ENCODE data around the gene SDHAF4. TPM values are rescaled to one million over a fixed set of nuclear protein-coding genes. Genes with fewer than 3 reads are reported as not detected.

Gene SDHAF4
- total RNA-seq, 1 experiment from 2014 or later: 29.1 TPM

GRCh38 chr6:70531133-70531532 is 35.6 kb upstream of the SDHAF4 start:
- Histone ChIP-seq H3K79me2 (ENCODE audit: low read depth) (no peaks in the 10 kb centered on the region), H3K9me3 (ENCODE audit: insufficient read depth, low read depth) (no peaks in the 10 kb centered on the region), H3K27me3 (ENCODE audit: insufficient read depth, low read depth) (no peaks in the 10 kb centered on the region), H3K4me2 (no peak overlapping the region), H3K36me3 (ENCODE audit: low read depth) (no peaks in the 10 kb centered on the region; the same call in 1 of the 2 replicates), H4K20me1 (ENCODE audit: insufficient read depth) (no peaks in the 10 kb centered on the region), H3K4me1 (replicated peaks; ENCODE audit: insufficient read depth) (no peaks in the 10 kb centered on the region), H2AFZ (no peak overlapping the region), H3K4me3 (no peak overlapping the region), H3K9me2 (ENCODE audit: insufficient read depth) (no peaks in the 10 kb centered on the region), H3F3A (ENCODE audit: insufficient read depth, low read depth) (no peaks in the 10 kb centered on the region), H3K27ac (no peak overlapping the region)
- intact Hi-C loops (cut with micrococcal nuclease; ENCODE audit: unreplicated experiment): no loop called here
- TF ChIP-seq EZH2 (IDR thresholded peaks at IDR 0.05; ENCODE audit: low read depth) (no peak), CTCF (conservative IDR thresholded peaks at IDR 0.05) (no peak)
- BruUV-seq (replicated peaks): no TSS peak
- ChIA-PET POLR2A (ENCODE audit: unreplicated experiment) (no interaction called here), CTCF (no interaction called here)
- no peak for DNase-seq

GRCh38 chr6:70537266-70537665 is 29.5 kb upstream of the SDHAF4 start:
- POLR2A ChIA-PET (ENCODE audit: unreplicated experiment): no interaction called here
- intact Hi-C loops (cut with micrococcal nuclease; ENCODE audit: unreplicated experiment): no loop called here

GRCh38 chr6:70538376-70538775 is 28.4 kb upstream of the SDHAF4 start:
- CTCF ChIA-PET: no interaction called here
- intact Hi-C loops (cut with micrococcal nuclease; ENCODE audit: unreplicated experiment): no loop called here
- Histone ChIP-seq H3K9me3 (ENCODE audit: insufficient read depth, low read depth) (no peaks in the 10 kb centered on the region), H3K27me3 (ENCODE audit: insufficient read depth, low read depth) (no peaks in the 10 kb centered on the region), H4K20me1 (ENCODE audit: insufficient read depth) (no peaks in the 10 kb centered on the region), H3K79me2 (ENCODE audit: low read depth) (no peaks in the 10 kb centered on the region), H3K36me3 (ENCODE audit: low read depth) (no peaks in the 10 kb centered on the region; the same call in 1 of the 2 replicates), H3K4me2 (no peak overlapping the region), H3K9me2 (ENCODE audit: insufficient read depth) (no peaks in the 10 kb centered on the region), H3F3A (ENCODE audit: insufficient read depth, low read depth) (no peaks in the 10 kb centered on the region), H3K27ac (no peak overlapping the region), H2AFZ (no peak overlapping the region), H3K4me3 (no peak overlapping the region), H3K4me1 (replicated peaks; ENCODE audit: insufficient read depth) (no peaks in the 10 kb centered on the region)
- no peak for DNase-seq
- no peak for TF ChIP-seq EZH2 (IDR thresholded peaks at IDR 0.05; ENCODE audit: low read depth)
- BruUV-seq (replicated peaks): no TSS peak
- POLR2A ChIA-PET (ENCODE audit: unreplicated experiment): no interaction called here

More at GRCh38 chr6:70537266-70537665, 29.5 kb upstream of the SDHAF4 start:
- Histone ChIP-seq H3K9me3 (ENCODE audit: insufficient read depth, low read depth) (no peaks in the 10 kb centered on the region), H3K9me2 (ENCODE audit: insufficient read depth) (no peaks in the 10 kb centered on the region), H3K4me2 (no peak overlapping the region), H3F3A (ENCODE audit: insufficient read depth, low read depth) (no peaks in the 10 kb centered on the region), H3K4me1 (replicated peaks; ENCODE audit: insufficient read depth) (no peaks in the 10 kb centered on the region), H2AFZ (no peak overlapping the region), H3K4me3 (no peak overlapping the region), H3K79me2 (ENCODE audit: low read depth) (no peaks in the 10 kb centered on the region), H3K27me3 (ENCODE audit: insufficient read depth, low read depth) (no peaks in the 10 kb centered on the region), H4K20me1 (ENCODE audit: insufficient read depth) (no peaks in the 10 kb centered on the region), H3K27ac (no peak overlapping the region), H3K36me3 (ENCODE audit: low read depth) (no peaks in the 10 kb centered on the region; the same call in 1 of the 2 replicates)
- no TSS peak for BruUV-seq (replicated peaks)
- DNase-seq: no peak
- TF ChIP-seq CTCF (conservative IDR thresholded peaks at IDR 0.05) (no peak), EZH2 (IDR thresholded peaks at IDR 0.05; ENCODE audit: low read depth) (no peak)
- CTCF ChIA-PET: interaction anchor here (0.7 kb wide), 1 partner anchor 246 kb away, joined by 5 read pairs; no protein-coding TSS in a partner anchor

- Histone ChIP-seq H3K27ac (no peak overlapping the region), H3K27me3 (ENCODE audit: insufficient read depth, low read depth) (no peaks in the 10 kb centered on the region), H3K4me3 (no peak overlapping the region), H4K20me1 (ENCODE audit: insufficient read depth) (no peaks in the 10 kb centered on the region), H3K4me1 (replicated peaks; ENCODE audit: insufficient read depth) (no peaks in the 10 kb centered on the region), H3K36me3 (ENCODE audit: low read depth) (no peaks in the 10 kb centered on the region), H3K4me2 (no peak overlapping the region), H3K9me2 (ENCODE audit: insufficient read depth) (no peaks in the 10 kb centered on the region; the same call in 1 of the 2 replicates), H3K79me2 (ENCODE audit: low read depth) (no peaks in the 10 kb centered on the region), H3K9me3 (ENCODE audit: insufficient read depth, low read depth) (no peaks in the 10 kb centered on the region), H2AFZ (no peak overlapping the region), H3F3A (ENCODE audit: insufficient read depth, low read depth) (0 out of 2 replicates have a peak, but pooled peaks cover 4% of the 10 kb centered on the region)
- POLR2A ChIA-PET (ENCODE audit: unreplicated experiment): no interaction called here
- TF ChIP-seq CTCF (conservative IDR thresholded peaks at IDR 0.05) (peak; percentile 53), EZH2 (IDR thresholded peaks at IDR 0.05; ENCODE audit: low read depth) (no peak)
- DNase-seq: no peak
- BruUV-seq (replicated peaks): no TSS peak
- intact Hi-C loops (cut with micrococcal nuclease; ENCODE audit: unreplicated experiment): loop anchor here (1.0 kb wide), 1 partner anchor 139 kb away; no protein-coding TSS in a partner anchor
- CTCF ChIA-PET: no interaction called here
These were observed 19.4 kb upstream of the SDHAF4 start for GRCh38 chr6:70547313-70547712.

Data from PC-9 (cell line).